Pons (tissue), 1 donor: ENCODE measurements around the gene MYT1.
"Not testable (repeated sequence)": the region's sequence is repeated elsewhere in the genome, so short reads cannot be mapped to it uniquely, and the experiment has no call there.

Experiments
- DNase-seq: peaks from one replicate; pipeline ENCODE4 v3.0.0-alpha.2; 2016; ENCODE audit warnings: low spot score

The MYT1 gene

GRCh38 chr20:64266988-64267387 lies 102.7 kb downstream of the MYT1 start:
- DNase-seq: no peak

GRCh38 chr20:64268174-64268573 lies 103.9 kb downstream of the MYT1 start:
- DNase-seq: no peak

GRCh38 chr20:64269604-64270411 lies 105.6 kb downstream of the MYT1 start:
- DNase-seq: no peak

- no peak for DNase-seq
These were observed 107.4 kb downstream of the MYT1 start for GRCh38 chr20:64271636-64272035.

GRCh38 chr20:64273109-64273508 lies 108.9 kb downstream of the MYT1 start:
- no peak for DNase-seq

GRCh38 chr20:64276817-64277216 lies 112.6 kb downstream of the MYT1 start:
- DNase-seq: no peak

GRCh38 chr20:64277571-64278316 lies 113.5 kb downstream of the MYT1 start:
- no peak for DNase-seq

- no peak for DNase-seq
These were observed 114.0 kb downstream of the MYT1 start for GRCh38 chr20:64278317-64278681.

GRCh38 chr20:64279826-64280459 lies 115.7 kb downstream of the MYT1 start:
- DNase-seq: no peak

- no peak for DNase-seq
These were observed 116.2 kb downstream of the MYT1 start for GRCh38 chr20:64280460-64280843.

- DNase-seq: no peak
These were observed 119.4 kb downstream of the MYT1 start for GRCh38 chr20:64283646-64284045.

GRCh38 chr20:64285579-64286446 lies 121.6 kb downstream of the MYT1 start:
- peak; percentile 35 for DNase-seq

GRCh38 chr20:64286447-64287263 lies 122.4 kb downstream of the MYT1 start:
- not testable (repeated sequence) for DNase-seq

- DNase-seq: not testable (repeated sequence)
These were observed 123.0 kb downstream of the MYT1 start for GRCh38 chr20:64287264-64287590.
